ENCODE measurements around the gene TM9SF3. TPM values are rescaled to one million over a fixed set of nuclear protein-coding genes. Genes with fewer than 3 reads are reported as not detected.

Gene TM9SF3
- total and polyA plus RNA-seq, 2 donors (not counting 1 experiment from before 2014, with no cell fraction given) = 6.9 to 63.4 TPM

DNA sequence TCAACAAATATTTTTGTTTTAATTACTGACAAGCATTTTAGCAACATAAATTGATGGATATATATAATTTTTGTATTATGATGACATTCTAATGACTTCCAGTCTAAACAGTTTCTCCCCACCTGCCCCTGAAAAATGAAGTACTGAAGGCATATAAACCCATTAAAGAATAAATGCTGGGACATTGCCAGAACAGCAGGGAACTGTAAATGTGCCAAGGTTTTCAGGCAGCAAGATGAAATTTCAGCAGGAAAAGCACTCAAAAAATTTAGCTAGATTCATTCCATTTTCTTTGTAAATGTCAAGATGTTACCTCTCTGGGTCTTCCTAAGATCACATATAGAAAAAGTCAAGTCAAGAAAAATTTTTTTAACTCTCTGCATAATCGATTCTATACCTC is 62.1 kb downstream of the TM9SF3 start:
- intact Hi-C loops (cut with micrococcal nuclease) = no loop called here
- no peak for TF ChIP-seq EZH2 (IDR thresholded peaks at IDR 0.05; ENCODE audit: borderline replicate concordance, insufficient read depth, low read depth, low read length, poor library complexity, severe bottlenecking)
- TF ChIP-seq, protein P1, sequence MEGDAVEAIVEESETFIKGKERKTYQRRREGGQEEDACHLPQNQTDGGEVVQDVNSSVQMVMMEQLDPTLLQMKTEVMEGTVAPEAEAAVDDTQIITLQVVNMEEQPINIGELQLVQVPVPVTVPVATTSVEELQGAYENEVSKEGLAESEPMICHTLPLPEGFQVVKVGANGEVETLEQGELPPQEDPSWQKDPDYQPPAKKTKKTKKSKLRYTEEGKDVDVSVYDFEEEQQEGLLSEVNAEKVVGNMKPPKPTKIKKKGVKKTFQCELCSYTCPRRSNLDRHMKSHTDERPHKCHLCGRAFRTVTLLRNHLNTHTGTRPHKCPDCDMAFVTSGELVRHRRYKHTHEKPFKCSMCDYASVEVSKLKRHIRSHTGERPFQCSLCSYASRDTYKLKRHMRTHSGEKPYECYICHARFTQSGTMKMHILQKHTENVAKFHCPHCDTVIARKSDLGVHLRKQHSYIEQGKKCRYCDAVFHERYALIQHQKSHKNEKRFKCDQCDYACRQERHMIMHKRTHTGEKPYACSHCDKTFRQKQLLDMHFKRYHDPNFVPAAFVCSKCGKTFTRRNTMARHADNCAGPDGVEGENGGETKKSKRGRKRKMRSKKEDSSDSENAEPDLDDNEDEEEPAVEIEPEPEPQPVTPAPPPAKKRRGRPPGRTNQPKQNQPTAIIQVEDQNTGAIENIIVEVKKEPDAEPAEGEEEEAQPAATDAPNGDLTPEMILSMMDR (IDR thresholded peaks at IDR 0.05) = no peak

DNA sequence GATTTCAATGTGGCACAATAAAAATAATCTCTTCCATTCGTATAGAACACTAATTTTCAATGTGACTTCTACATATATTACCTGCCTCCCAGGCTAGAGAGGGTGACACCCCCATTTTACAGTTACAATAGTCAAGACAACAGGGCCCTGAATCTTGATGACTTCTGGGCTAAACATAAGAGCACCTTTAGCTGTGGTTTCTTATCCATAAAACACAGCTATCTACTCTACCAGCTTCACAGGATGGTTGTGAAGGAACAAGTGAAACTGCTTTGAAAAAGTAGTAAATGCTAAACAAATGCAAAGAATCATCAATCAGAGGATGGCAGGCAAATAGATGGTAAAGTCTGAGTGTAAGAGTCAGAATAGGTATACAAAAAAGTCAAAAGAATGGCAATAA is 69.5 kb downstream of the TM9SF3 start:
- 86% methylated on average over 1 of the region's 1 CpG for WGBS (ENCODE audit: insufficient coverage)
- H3K79me2 ChIP-seq (ENCODE audit: control insufficient read depth, insufficient read depth, low read length) = no peaks in the 10 kb centered on the region
- no peaks in the 10 kb centered on the region for H3K9me3 Mint-ChIP-seq (ENCODE audit: insufficient read depth)
- CTCF ChIA-PET = no interaction called here
- H3K27ac ChIP-seq (ENCODE audit: low read length in 2 of 2) = no peak overlapping the region
- H3K4me3 Mint-ChIP-seq = no peak overlapping the region
- H3K36me3 ChIP-seq (replicated peaks in 1 of 2; ENCODE audit: control extremely low read depth in 1 of 2, control insufficient read depth in 1 of 2, extremely low read depth in 1 of 2, insufficient read depth in 2 of 2, low read length in 1 of 2) = peaks cover 2 to 20% of the 10 kb centered on the region in 2 experiments
- H3K27me3 ChIP-seq (replicated peaks in 1 of 4; ENCODE audit: control extremely low read depth in 1 of 4, control insufficient read depth in 3 of 4, insufficient read depth in 4 of 4, low read length in 3 of 4) = peaks cover 2 to 28% (median 9%) of the 10 kb centered on the region in 4 experiments
- peaks cover 18% of the 10 kb centered on the region for H3K4me1 Mint-ChIP-seq
- H3K27me3 Mint-ChIP-seq = peaks cover 6% of the 10 kb centered on the region
- ATAC-seq (ENCODE audit: low read depth) (no peak), DNase-seq (no peak)
- POLR2A ChIA-PET = no interaction called here
- H3K9ac ChIP-seq (ENCODE audit: low read length) = no peak overlapping the region
- intact Hi-C loops (cut with micrococcal nuclease) = no loop called here
- no peak for TF ChIP-seq EZH2 (IDR thresholded peaks at IDR 0.05; ENCODE audit: borderline replicate concordance, insufficient read depth, low read depth, low read length, poor library complexity, severe bottlenecking)
- TF ChIP-seq, protein P1 (IDR thresholded peaks at IDR 0.05) = no peak
- no peak overlapping the region for H2AFZ ChIP-seq (ENCODE audit: insufficient read depth, low read depth, low read length, poor library complexity, severe bottlenecking)
- no peak overlapping the region for H3K27ac Mint-ChIP-seq
- H3K4me1 ChIP-seq (ENCODE audit: control insufficient read depth in 2 of 2, insufficient read depth in 2 of 2, low read length in 2 of 2) = peaks cover 14% of the 10 kb centered on the region in 2 donors
- peaks cover 0 to 3% (median 0%) of the 10 kb centered on the region in 3 donors for H3K9me3 ChIP-seq (ENCODE audit: control extremely low read depth in 1 of 3, control insufficient read depth in 2 of 3, insufficient read depth in 1 of 3, low read length in 2 of 3)
- H3K4me3 ChIP-seq (ENCODE audit: control extremely low read depth in 1 of 5, extremely low read depth in 1 of 5, insufficient read depth in 1 of 5, low read depth in 2 of 5, low read length in 4 of 5) = no peak overlapping the region
- no peaks in the 10 kb centered on the region for H4K20me1 ChIP-seq (ENCODE audit: control insufficient read depth, insufficient read depth, low read length, poor library complexity, severe bottlenecking)
- no peak overlapping the region for H3K4me2 ChIP-seq (replicated peaks; ENCODE audit: low read depth, low read length, poor library complexity, severe bottlenecking)

More for the DNA sequence above, 62.1 kb downstream of the TM9SF3 start:
- WGBS (ENCODE audit: insufficient coverage) = no CpG with 5 or more reads among the region's 1 CpG
- Mint-ChIP-seq H3K27ac (no peak overlapping the region), H3K9me3 (ENCODE audit: insufficient read depth) (no peaks in the 10 kb centered on the region), H3K4me3 (no peak overlapping the region), H3K4me1 (no peaks in the 10 kb centered on the region), H3K27me3 (no peaks in the 10 kb centered on the region)
- Histone ChIP-seq H4K20me1 (ENCODE audit: control insufficient read depth, insufficient read depth, low read length, poor library complexity, severe bottlenecking) (peaks cover 7% of the 10 kb centered on the region), H3K4me1 (ENCODE audit: control insufficient read depth in 2 of 2, insufficient read depth in 2 of 2, low read length in 2 of 2) (no peaks in the 10 kb centered on the region), H3K4me3 (ENCODE audit: control extremely low read depth in 1 of 5, extremely low read depth in 1 of 5, insufficient read depth in 1 of 5, low read depth in 2 of 5, low read length in 4 of 5) (no peak overlapping the region), H3K4me2 (replicated peaks; ENCODE audit: low read depth, low read length, poor library complexity, severe bottlenecking) (no peak overlapping the region), H2AFZ (ENCODE audit: insufficient read depth, low read depth, low read length, poor library complexity, severe bottlenecking) (no peak overlapping the region), H3K79me2 (ENCODE audit: control insufficient read depth, insufficient read depth, low read length) (no peaks in the 10 kb centered on the region), H3K9me3 (ENCODE audit: control extremely low read depth in 1 of 3, control insufficient read depth in 2 of 3, insufficient read depth in 1 of 3, low read length in 2 of 3) (no peaks in the 10 kb centered on the region), H3K9ac (ENCODE audit: low read length) (no peak overlapping the region), H3K27ac (ENCODE audit: low read length in 2 of 2) (no peak overlapping the region), H3K27me3 (replicated peaks in 1 of 4; ENCODE audit: control extremely low read depth in 1 of 4, control insufficient read depth in 3 of 4, insufficient read depth in 4 of 4, low read length in 3 of 4) (no peaks in the 10 kb centered on the region), H3K36me3 (replicated peaks in 1 of 2; ENCODE audit: control extremely low read depth in 1 of 2, control insufficient read depth in 1 of 2, extremely low read depth in 1 of 2, insufficient read depth in 2 of 2, low read length in 1 of 2) (peaks cover 7 to 68% of the 10 kb centered on the region in 2 experiments)
- POLR2A ChIA-PET = no interaction called here
- CTCF ChIA-PET = no interaction called here
- ATAC-seq (ENCODE audit: low read depth) (no peak), DNase-seq (no peak)
